Prostate gland (tissue), 2 donors: Measurements from ENCODE around the gene ANKIB1.

ENCODE experiments used
- CTCF ChIP-seq, 4 experiments: fragments of 200-600 bp in 2 of 4; fragments of 450-650 bp in 2 of 4; sonication (generic) in 2 of 4; IDR thresholded peaks; 1 replicate in 3 of 4; 2 replicates in 1 of 4; pipeline ENCODE4 v1.5.1; 2016 to 2019; ENCODE audit warnings: antibody characterized with exemption in 4 of 4, mild to moderate bottlenecking in 2 of 4, moderate library complexity in 2 of 4
- POLR2A ChIP-seq: fragments of 450-650 bp; IDR thresholded peaks from one replicate; pipeline ENCODE4 v1.6.1; 2016; ENCODE audit warnings: antibody characterized with exemption, mild to moderate bottlenecking
- POLR2AphosphoS5 ChIP-seq: sonication (generic); formaldehyde crosslinking; IDR thresholded peaks from one replicate; pipeline ENCODE4 v1.6.1; 2017; ENCODE audit warnings: antibody characterized with exemption

- no peak for TF ChIP-seq CTCF (IDR thresholded peaks at IDR 0.05)
- TF ChIP-seq POLR2A, result no peak
- no peak for TF ChIP-seq POLR2AphosphoS5
These were observed 13.3 kb downstream of the ANKIB1 start for GRCh38 chr7:92259062-92259461.
